ENCODE data around the gene MAP3K8.
"Not testable (repeated sequence)": the region's sequence is repeated elsewhere in the genome, so short reads cannot be mapped to it uniquely, and the experiment has no call there.

The MAP3K8 gene

GRCh38 chr10:30422151-30422695 lies 11.8 kb upstream of the MAP3K8 start:
- in situ Hi-C loops (cut with MboI; ENCODE audit: low sequenced_read_pairs): no loop called here

GRCh38 chr10:30422981-30423654 lies 10.9 kb upstream of the MAP3K8 start:
- in situ Hi-C loops (cut with MboI; ENCODE audit: low sequenced_read_pairs): no loop called here

GRCh38 chr10:30423655-30424275 lies 10.2 kb upstream of the MAP3K8 start:
- in situ Hi-C loops (cut with MboI; ENCODE audit: low sequenced_read_pairs): not testable (repeated sequence)

GRCh38 chr10:30425336-30426075 lies 8.5 kb upstream of the MAP3K8 start:
- in situ Hi-C loops (cut with MboI; ENCODE audit: low sequenced_read_pairs): no loop called here

GRCh38 chr10:30430544-30431298 lies 3.3 kb upstream of the MAP3K8 start:
- in situ Hi-C loops (cut with MboI; ENCODE audit: low sequenced_read_pairs): no loop called here

- in situ Hi-C loops (cut with MboI; ENCODE audit: low sequenced_read_pairs): no loop called here
Observed at GRCh38 chr10:30431435-30431911, 2.5 kb upstream of the MAP3K8 start.

GRCh38 chr10:30432622-30433305 lies 1.2 kb upstream of the MAP3K8 start:
- in situ Hi-C loops (cut with MboI; ENCODE audit: low sequenced_read_pairs): no loop called here

- in situ Hi-C loops (cut with MboI; ENCODE audit: low sequenced_read_pairs): no loop called here
Observed at GRCh38 chr10:30433306-30433729, 666 bp upstream of the MAP3K8 start.

- in situ Hi-C loops (cut with MboI; ENCODE audit: low sequenced_read_pairs): no loop called here
Observed at GRCh38 chr10:30434273-30435072, 489 bp downstream of the MAP3K8 start.

GRCh38 chr10:30435073-30435422 lies 1.1 kb downstream of the MAP3K8 start:
- in situ Hi-C loops (cut with MboI; ENCODE audit: low sequenced_read_pairs): no loop called here

GRCh38 chr10:30435499-30436167 lies 1.6 kb downstream of the MAP3K8 start:
- in situ Hi-C loops (cut with MboI; ENCODE audit: low sequenced_read_pairs): not testable (repeated sequence)

GRCh38 chr10:30436191-30436611 lies 2.2 kb downstream of the MAP3K8 start:
- in situ Hi-C loops (cut with MboI; ENCODE audit: low sequenced_read_pairs): no loop called here

GRCh38 chr10:30436671-30437030 lies 2.7 kb downstream of the MAP3K8 start:
- in situ Hi-C loops (cut with MboI; ENCODE audit: low sequenced_read_pairs): no loop called here

GRCh38 chr10:30437031-30437841 lies 3.3 kb downstream of the MAP3K8 start:
- in situ Hi-C loops (cut with MboI; ENCODE audit: low sequenced_read_pairs): no loop called here

GRCh38 chr10:30438021-30438850 lies 4.3 kb downstream of the MAP3K8 start:
- in situ Hi-C loops (cut with MboI; ENCODE audit: low sequenced_read_pairs): no loop called here

- in situ Hi-C loops (cut with MboI; ENCODE audit: low sequenced_read_pairs): no loop called here
Observed at GRCh38 chr10:30439931-30440330, 5.9 kb downstream of the MAP3K8 start.

GRCh38 chr10:30442019-30442606 lies 8.1 kb downstream of the MAP3K8 start:
- in situ Hi-C loops (cut with MboI; ENCODE audit: low sequenced_read_pairs): no loop called here

All from HL-60/S4 treated with retinoic acid at 250 ng/mL for 4 days and 3 days (cell line).